MCF 10A (cell line): ENCODE data around the gene WFIKKN1. TPM values are rescaled to one million over a fixed set of nuclear protein-coding genes. Genes with fewer than 3 reads are reported as not detected.
A peak's percentile ranks its signal among the peaks of the same experiment; 100 is the strongest.

Source experiments
- BruUV-seq: library from RNA; stranded (reverse); fragments of 400-500 nt; replicated peaks from 2 replicates; lab custom pipeline; 2021; lab: Mats Ljungman, UMichigan
- CTCF ChIA-PET: fragments of 300-600 bp; sonication (Branson Sonifier 250); formaldehyde crosslinking; extraction: SDS; loops from one replicate; lab custom pipeline; 2021; ENCODE audit warnings: antibody characterized with exemption, inconsistent platforms; lab: Yijun Ruan, JAX
- POLR2A ChIA-PET: fragments of 300-600, 350-650 bp; sonication (Branson Sonifier 250); formaldehyde crosslinking; extraction: SDS; loops from one replicate; lab custom pipeline; 2020; ENCODE audit warnings: antibody characterized with exemption, inconsistent platforms; lab: Yijun Ruan, JAX
- DNase-seq: peaks from one replicate; pipeline ENCODE4 v3.0.0-alpha.2; 2018; ENCODE audit not compliant: unreplicated experiment
- H3K27ac Mint-ChIP-seq: one replicate; pipeline ENCODE4 v1.8.0; 2022; ENCODE audit warnings: mild to moderate bottlenecking, low read depth, mixed read lengths; ENCODE audit not compliant: unreplicated experiment
- H3K27me3 Mint-ChIP-seq: one replicate; pipeline ENCODE4 v1.8.0; 2022; ENCODE audit warnings: mixed read lengths; ENCODE audit not compliant: insufficient read depth, unreplicated experiment
- H3K36me3 Mint-ChIP-seq: one replicate; pipeline ENCODE4 v1.8.0; 2022; ENCODE audit warnings: mild to moderate bottlenecking, moderate library complexity, mixed read lengths; ENCODE audit not compliant: insufficient read depth, unreplicated experiment
- H3K4me1 Mint-ChIP-seq: one replicate; pipeline ENCODE4 v1.8.0; 2022; ENCODE audit warnings: mixed read lengths; ENCODE audit not compliant: insufficient read depth, unreplicated experiment
- H3K4me3 Mint-ChIP-seq: one replicate; pipeline ENCODE4 v1.8.0; 2022; ENCODE audit warnings: mild to moderate bottlenecking, moderate library complexity, mixed read lengths; ENCODE audit not compliant: unreplicated experiment
- H3K9me3 Mint-ChIP-seq: one replicate; pipeline ENCODE4 v1.8.0; 2022; ENCODE audit warnings: mixed read lengths; ENCODE audit not compliant: unreplicated experiment
- CTCF ChIP-seq: fragments of 200-600 bp; IDR thresholded peaks from one replicate; pipeline ENCODE4 v1.8.0; 2022; ENCODE audit warnings: antibody characterized with exemption, mild to moderate bottlenecking; ENCODE audit not compliant: unreplicated experiment
- intact Hi-C: fragments of 100-400 bp; cut with micrococcal nuclease; formaldehyde crosslinking; loops from 2 replicates; pipeline ENCODE4 v1.14.1; 2022
- total RNA-seq: library from RNA; stranded (reverse); gene quantifications from 2 replicates; pipeline ENCODE4 v1.2.3, GENCODE V29; 2022

Gene WFIKKN1
- total RNA-seq, 1 experiment from 2014 or later = 0.14 TPM

DNA sequence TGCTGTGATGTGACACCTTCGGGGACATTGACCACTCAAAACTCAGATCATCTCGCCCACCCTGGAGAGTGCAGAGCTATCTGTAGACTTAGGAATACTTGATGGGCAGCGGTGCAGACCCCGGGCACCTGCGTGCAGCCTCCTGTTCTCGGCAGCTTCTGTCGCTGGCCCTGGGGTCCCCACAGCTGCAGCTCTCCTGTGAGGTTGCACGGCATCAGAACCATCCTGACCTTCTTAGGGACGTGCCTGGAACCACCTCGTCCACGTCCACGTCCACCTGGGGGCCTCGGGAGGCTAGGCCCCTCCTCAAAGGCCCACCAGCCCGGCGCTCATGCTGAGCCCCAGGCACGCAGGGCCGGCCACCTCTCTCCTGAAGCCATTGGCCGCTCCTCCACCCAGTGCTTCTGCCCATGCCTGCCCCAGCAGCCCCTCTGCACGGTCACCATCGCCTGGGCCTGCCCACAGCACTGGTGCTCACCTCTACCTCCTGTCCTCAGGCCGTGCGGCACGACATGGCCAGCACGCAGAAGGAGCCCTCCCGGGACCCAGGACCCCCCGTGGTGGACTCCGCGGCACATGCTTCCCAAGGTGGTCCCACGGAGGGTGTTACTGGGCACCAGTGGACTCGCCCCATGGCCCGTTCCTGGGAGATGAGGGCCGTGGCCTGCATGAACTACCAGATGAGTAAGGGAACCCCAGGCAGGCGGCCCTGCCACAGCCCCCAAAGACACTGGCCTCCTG, 2.3 kb upstream of the WFIKKN1 start:
- POLR2A ChIA-PET = interaction anchor here (0.6 to 4.7 kb wide), 3 partner anchors 8 to 36 kb away, joined by 4 to 53 read pairs (median 25); partner anchors contain the start of genes METTL26 and RAB40C

DNA sequence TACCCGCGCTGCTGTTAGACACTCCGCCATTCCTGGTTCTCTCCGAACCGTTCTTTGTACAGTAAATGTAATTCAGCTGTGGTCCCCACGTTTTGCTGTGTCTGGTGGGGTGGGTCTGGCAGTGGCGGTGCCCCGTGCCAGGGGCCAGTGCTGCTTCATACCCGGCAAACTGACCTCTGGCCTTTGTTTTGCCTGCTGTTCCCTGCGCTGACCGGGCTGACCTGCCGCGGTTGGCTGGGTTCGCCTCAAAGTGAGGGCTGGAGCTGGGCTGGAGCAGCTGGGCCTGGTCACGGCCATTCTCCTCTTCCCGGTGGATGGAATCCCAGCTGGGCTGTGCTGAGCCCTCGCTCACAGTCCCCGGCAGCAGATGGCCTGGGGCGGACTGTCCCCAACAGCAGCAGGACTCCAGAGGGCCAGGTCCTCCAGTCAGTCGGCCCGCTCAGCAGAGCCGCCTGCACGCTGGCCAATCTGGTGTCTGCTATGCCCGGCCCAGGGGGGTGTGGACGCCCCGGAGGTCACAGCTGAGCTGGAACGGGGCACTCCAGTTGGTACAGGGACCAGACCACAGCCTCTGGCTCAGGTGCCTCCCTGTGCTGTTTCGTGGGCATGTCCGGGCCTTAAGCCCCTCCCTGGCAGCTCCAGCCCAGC, 1.5 kb upstream of the WFIKKN1 start:
- POLR2A ChIA-PET = interaction anchor here (4.7 kb wide), 1 partner anchor 37 kb away, joined by 53 read pairs; the partner anchor contains the start of gene RAB40C
- no peak for TF ChIP-seq CTCF
- H3K27me3 Mint-ChIP-seq = no peaks in the 10 kb centered on the region
- no peaks in the 10 kb centered on the region for H3K9me3 Mint-ChIP-seq
- CTCF ChIA-PET = interaction anchor here (0.6 kb wide), 1 partner anchor 19 kb away, joined by 3 read pairs; no protein-coding TSS in a partner anchor
- H3K36me3 Mint-ChIP-seq = peaks cover 26% of the 10 kb centered on the region
- intact Hi-C loops = no loop called here
- peaks cover 23% of the 10 kb centered on the region for H3K4me1 Mint-ChIP-seq
- peak overlapping the region; percentile 82 for H3K27ac Mint-ChIP-seq
- no TSS peak for BruUV-seq
- no peak overlapping the region for H3K4me3 Mint-ChIP-seq
- no peak for DNase-seq

More for the DNA sequence above, 2.3 kb upstream of the WFIKKN1 start:
- no TSS peak for BruUV-seq
- Mint-ChIP-seq H3K4me1 (peaks cover 23% of the 10 kb centered on the region), H3K36me3 (peaks cover 26% of the 10 kb centered on the region), H3K9me3 (no peaks in the 10 kb centered on the region), H3K27me3 (no peaks in the 10 kb centered on the region), H3K4me3 (peak overlapping the region; percentile 28), H3K27ac (peak overlapping the region; percentile 82)
- DNase-seq = no peak
- CTCF ChIA-PET = interaction anchor here (0.6 to 1.5 kb wide), 2 partner anchors 20 to 36 kb away, joined by 3 to 6 read pairs; no protein-coding TSS in a partner anchor
- TF ChIP-seq CTCF = no peak
- intact Hi-C loops = no loop called here

DNA sequence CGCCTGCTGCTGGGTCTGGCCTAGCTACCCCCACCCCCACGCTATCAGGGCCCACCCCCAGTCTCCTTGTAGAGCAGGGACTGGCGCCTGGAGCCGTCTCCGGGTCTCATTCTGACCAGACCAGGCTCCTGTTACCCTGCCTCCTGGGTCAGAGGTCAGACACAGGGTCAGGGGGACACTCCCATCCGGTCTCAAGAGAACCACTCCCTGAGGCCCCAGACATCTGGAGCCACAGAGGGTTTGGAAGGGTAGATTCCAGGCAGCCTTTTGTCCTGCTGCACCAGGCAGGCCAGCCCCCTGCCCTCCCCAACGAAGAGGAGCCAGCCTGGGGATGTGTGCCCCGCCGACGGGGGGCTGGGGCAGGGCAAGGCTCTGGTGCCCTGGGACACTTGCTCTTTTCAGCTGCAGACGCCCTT, 944 bp upstream of the WFIKKN1 start:
- Mint-ChIP-seq H3K36me3 (peaks cover 26% of the 10 kb centered on the region), H3K9me3 (no peaks in the 10 kb centered on the region), H3K4me3 (no peak overlapping the region), H3K27ac (no peak overlapping the region), H3K27me3 (no peaks in the 10 kb centered on the region), H3K4me1 (peaks cover 23% of the 10 kb centered on the region)
- no TSS peak for BruUV-seq
- DNase-seq = no peak
- ChIA-PET POLR2A (interaction anchor here (4.7 kb wide), 1 partner anchor 38 kb away, joined by 53 read pairs; the partner anchor contains the start of gene RAB40C), CTCF (no interaction called here)
- intact Hi-C loops = no loop called here
- no peak for TF ChIP-seq CTCF

DNA sequence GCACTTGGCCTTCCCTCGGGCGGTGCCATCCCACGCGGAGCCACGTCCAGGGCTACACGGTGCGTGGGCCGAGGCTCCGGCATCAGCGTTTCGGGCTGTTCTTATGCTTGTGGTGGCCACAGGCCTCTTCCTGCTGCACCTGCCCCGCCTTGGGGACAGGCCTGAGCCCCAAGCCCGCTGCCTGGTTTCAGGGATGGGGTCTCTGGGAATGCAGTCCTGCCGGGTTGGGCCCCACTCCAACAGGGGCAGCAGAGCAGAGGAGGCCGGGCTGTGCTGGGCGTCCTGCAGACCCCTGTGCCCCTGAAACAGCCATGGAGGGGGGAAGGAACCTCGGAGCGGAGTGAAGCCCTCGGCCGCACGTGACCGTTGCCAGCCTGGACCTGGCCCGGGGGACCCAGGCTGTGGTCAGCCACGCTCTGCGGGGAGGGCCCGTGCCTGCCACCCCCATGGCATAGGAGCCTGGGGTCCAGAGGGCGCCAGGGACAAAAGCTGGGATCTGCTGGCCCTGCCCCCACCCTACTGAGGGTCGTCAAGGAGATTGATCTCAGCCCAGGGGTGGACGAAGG, 453 bp upstream of the WFIKKN1 start:
- ChIA-PET POLR2A (interaction anchor here (1.0 to 4.7 kb wide), 2 partner anchors 9 to 38 kb away, joined by 3 to 53 read pairs; partner anchors contain the start of gene RAB40C), CTCF (no interaction called here)
- no peak overlapping the region for H3K4me3 Mint-ChIP-seq
- TF ChIP-seq CTCF = no peak
- peaks cover 23% of the 10 kb centered on the region for H3K4me1 Mint-ChIP-seq
- intact Hi-C loops = no loop called here
- H3K9me3 Mint-ChIP-seq = no peaks in the 10 kb centered on the region
- DNase-seq = no peak
- no peaks in the 10 kb centered on the region for H3K27me3 Mint-ChIP-seq
- BruUV-seq = no TSS peak
- no peak overlapping the region for H3K27ac Mint-ChIP-seq
- peaks cover 26% of the 10 kb centered on the region for H3K36me3 Mint-ChIP-seq
